Gastrocnemius medialis (tissue), 4 donors: ENCODE data around the gene SLCO3A1. TPM values are rescaled to one million over a fixed set of nuclear protein-coding genes. Genes with fewer than 3 reads are reported as not detected.

Experiments used
- ATAC-seq, 2 donors: fragments of 150-250 bp; one replicate each; pipeline ENCODE4 v1.9.1; 2016
- DNase-seq, 2 donors: peaks; one replicate each; pipeline ENCODE4 v3.0.0-alpha.2; 2019
- H3K27ac ChIP-seq, 4 donors: fragments of 200-600 bp; sonication (generic); 1 replicate in 1 of 4; 2 replicates in 3 of 4; pipeline ENCODE4 v1.5.1; 2016 to 2018; ENCODE audit warnings: mild to moderate bottlenecking in 2 of 4, moderate library complexity in 1 of 4
- H3K27me3 ChIP-seq, 3 donors: fragments of 200-600 bp; sonication (generic) in 2 of 3; 1 replicate in 1 of 3; 2 replicates in 2 of 3; pipeline versions ENCODE4 v1.5.1 to v1.6.0; 2016 to 2019; ENCODE audit warnings: mild to moderate bottlenecking in 1 of 3, moderate library complexity in 1 of 3
- H3K36me3 ChIP-seq, 2 donors: fragments of 200-600 bp; sonication (generic) in 1 of 2; one replicate each; pipeline ENCODE4 v1.5.1; 2017 to 2018
- H3K4me1 ChIP-seq, 2 donors: fragments of 200-600 bp; sonication (generic) in 1 of 2; one replicate each; pipeline ENCODE4 v1.5.1; 2016 to 2017; ENCODE audit warnings: mild to moderate bottlenecking in 2 of 2
- H3K4me3 ChIP-seq, 4 donors: fragments of 200-600 bp; sonication (generic) in 3 of 4; 1 replicate in 1 of 4; 2 replicates in 3 of 4; pipeline ENCODE4 v1.5.1; 2016 to 2019; ENCODE audit warnings: mild to moderate bottlenecking in 2 of 4
- H3K9me3 ChIP-seq, 3 donors: fragments of 200-600 bp; sonication (generic) in 2 of 3; 1 replicate in 1 of 3; 2 replicates in 2 of 3; pipeline ENCODE4 v1.5.1; 2016 to 2019
- CTCF ChIP-seq, 5 experiments: fragments of 450-650 bp in 3 of 5; fragments of 200-600 bp in 2 of 5; sonication (generic) in 2 of 5; IDR thresholded peaks in 4 of 5; conservative IDR thresholded peaks in 1 of 5; 1 replicate in 4 of 5; 2 replicates in 1 of 5; pipeline ENCODE4 v1.5.1; 2016 to 2019; ENCODE audit warnings: antibody characterized with exemption in 5 of 5, mild to moderate bottlenecking in 3 of 5, moderate library complexity in 3 of 5
- POLR2A ChIP-seq, 2 donors: fragments of 450-650 bp; IDR thresholded peaks; one replicate each; pipeline ENCODE4 v1.6.1; 2017; ENCODE audit warnings: antibody characterized with exemption in 2 of 2, mild to moderate bottlenecking in 2 of 2, moderate library complexity in 2 of 2
- in situ Hi-C, 4 donors: fragments of 200-750 bp; cut with MboI; loops; one replicate each; pipeline versions ENCODE4 v1.15.0 to v1.8.0; 2017; ENCODE audit warnings: low sequenced_read_pairs in 4 of 4
- intact Hi-C: fragments of 100-400 bp; cut with DNase I; formaldehyde crosslinking; loops from one replicate; pipeline ENCODE4 v1.15.1; 2023; ENCODE audit warnings: low total_unique reads
- total RNA-seq, 4 donors: library from RNA; depleted of rRNA; stranded (reverse); fragments of >200 nt; gene quantifications; one replicate each; pipeline versions ENCODE4 v1.1.0 to v1.2.3, GENCODE V29; 2016

The SLCO3A1 gene
- total RNA-seq, 4 donors from 2014 or later = 1.3 to 3.6 (median 3.0) TPM

DNA sequence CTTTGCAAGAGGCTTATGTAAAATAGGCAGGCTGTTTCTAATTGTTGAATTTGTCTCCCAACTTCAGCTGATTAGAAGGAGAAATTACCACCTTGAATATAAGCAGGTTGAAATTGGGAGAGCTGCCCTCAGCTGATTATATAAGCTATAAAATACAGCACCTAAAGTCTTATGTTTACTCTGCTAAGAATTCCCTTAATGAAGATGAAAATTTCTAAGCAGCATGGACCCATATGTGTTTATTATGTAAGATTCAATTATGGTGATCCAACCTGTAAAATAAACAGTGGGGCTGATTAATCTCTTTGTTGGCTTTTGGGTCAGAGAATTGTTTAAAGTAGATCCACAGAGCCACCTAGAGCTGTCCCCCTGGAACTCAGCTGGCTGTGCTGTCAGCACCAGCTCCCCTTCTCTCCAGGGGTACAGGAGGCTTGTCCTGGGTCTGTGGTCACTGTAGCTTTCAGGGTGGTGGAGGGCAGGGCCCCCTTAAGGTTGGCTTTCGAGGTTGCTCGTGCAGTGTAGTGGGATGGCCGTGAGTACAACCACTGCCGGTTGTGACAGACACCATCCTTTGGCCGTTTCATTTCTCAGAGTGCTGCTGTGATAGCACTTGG is 9.5 kb downstream of the SLCO3A1 start:
- DNase-seq (no peak), ATAC-seq (no peak)
- intact Hi-C loops = no loop called here
- Histone ChIP-seq H3K4me3 (no peak overlapping the region), H3K4me1 (peaks cover 43 to 46% of the 10 kb centered on the region in 2 donors), H3K36me3 (no peaks in the 10 kb centered on the region), H3K27ac (no peak overlapping the region), H3K9me3 (no peaks in the 10 kb centered on the region), H3K27me3 (no peaks in the 10 kb centered on the region)
- TF ChIP-seq POLR2A (IDR thresholded peaks at IDR 0.05) = no peak
- no peak for TF ChIP-seq CTCF (IDR thresholded peaks at IDR 0.05 in 4 of 5, conservative IDR thresholded peaks at IDR 0.05 in 1 of 5)
- in situ Hi-C loops = loop anchor here in 1 of 4 donors (10.0 kb wide), 1 partner anchor 222 kb away; no protein-coding TSS in a partner anchor

- Histone ChIP-seq H3K27ac (no peak overlapping the region), H3K4me3 (no peak overlapping the region), H3K36me3 (no peaks in the 10 kb centered on the region), H3K4me1 (peaks cover 45 to 51% of the 10 kb centered on the region in 2 donors), H3K9me3 (no peaks in the 10 kb centered on the region), H3K27me3 (no peaks in the 10 kb centered on the region)
- in situ Hi-C loops = loop anchor here in 1 of 4 donors (10.0 kb wide), 1 partner anchor 221 kb away; no protein-coding TSS in a partner anchor
- intact Hi-C loops = no loop called here
- DNase-seq (no peak), ATAC-seq (no peak)
- TF ChIP-seq CTCF (IDR thresholded peaks at IDR 0.05 in 4 of 5, conservative IDR thresholded peaks at IDR 0.05 in 1 of 5) (no peak), POLR2A (IDR thresholded peaks at IDR 0.05) (no peak)
Measured at GRCh38 chr15:91863621-91864255, 10.2 kb downstream of the SLCO3A1 start.

DNA sequence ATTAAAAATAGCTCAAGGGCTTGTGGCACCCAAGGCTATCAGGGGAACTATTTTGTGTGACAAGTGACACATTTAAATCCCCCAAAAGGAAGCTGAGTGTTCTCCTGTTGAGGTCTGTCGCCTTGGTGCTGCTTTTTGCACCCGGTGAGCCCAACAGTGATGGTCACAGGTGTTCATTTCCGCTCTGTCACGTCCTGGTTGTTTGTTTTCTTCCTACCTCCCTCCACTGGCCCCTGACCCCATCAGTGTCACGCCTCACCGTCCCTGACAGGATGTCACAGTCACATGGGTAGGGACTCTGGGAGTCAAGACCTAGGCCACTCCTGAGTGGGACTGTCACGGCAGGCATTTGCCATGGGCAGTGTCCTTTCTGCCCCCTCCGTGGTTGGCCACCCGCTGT is 11.2 kb downstream of the SLCO3A1 start:
- Histone ChIP-seq H3K36me3 (no peaks in the 10 kb centered on the region), H3K27me3 (no peaks in the 10 kb centered on the region), H3K4me1 (peaks cover 52 to 58% of the 10 kb centered on the region in 2 donors), H3K9me3 (no peaks in the 10 kb centered on the region), H3K4me3 (no peak overlapping the region), H3K27ac (peak overlapping the region in 2 of 4 donors; percentile 64 to 74)
- TF ChIP-seq CTCF (IDR thresholded peaks at IDR 0.05 in 4 of 5, conservative IDR thresholded peaks at IDR 0.05 in 1 of 5) (no peak), POLR2A (IDR thresholded peaks at IDR 0.05) (no peak)
- intact Hi-C loops = no loop called here
- in situ Hi-C loops = loop anchor here in 1 of 4 donors (10.0 kb wide), 1 partner anchor 220 kb away; no protein-coding TSS in a partner anchor
- DNase-seq (no peak), ATAC-seq (no peak)

- TF ChIP-seq CTCF (IDR thresholded peaks at IDR 0.05 in 4 of 5, conservative IDR thresholded peaks at IDR 0.05 in 1 of 5) (no peak), POLR2A (IDR thresholded peaks at IDR 0.05) (no peak)
- H3K36me3 ChIP-seq = no peaks in the 10 kb centered on the region
- intact Hi-C loops = no loop called here
- in situ Hi-C loops = loop anchor here in 1 of 4 donors (10.0 kb wide), 1 partner anchor 219 kb away; no protein-coding TSS in a partner anchor
- peaks cover 52 to 58% of the 10 kb centered on the region in 2 donors for H3K4me1 ChIP-seq
- no peaks in the 10 kb centered on the region for H3K27me3 ChIP-seq
- no peaks in the 10 kb centered on the region for H3K9me3 ChIP-seq
- no peak for ATAC-seq
- no peak for DNase-seq
- H3K4me3 ChIP-seq = no peak overlapping the region
- peak overlapping the region; percentile 64 to 74 (median 70) for H3K27ac ChIP-seq
Measured at GRCh38 chr15:91865486-91865885, 12.0 kb downstream of the SLCO3A1 start.
